Stimulated activated CD8-positive, alpha-beta memory T cell treated with anti-CD3 and anti-CD28 coated beads, Interleukin-15, amount 100 ng/mL, for 24 hours (primary cell): ENCODE data around the gene SMIM3.

Source experiments
- DNase-seq: peaks from one replicate; pipeline ENCODE4 v3.0.0-alpha.2; 2020; ENCODE audit warnings: low read depth

The SMIM3 gene

GRCh38 chr5:150765011-150765798 lies 13.4 kb upstream of the SMIM3 start:
- DNase-seq, result no peak

- DNase-seq, result no peak
Measured at GRCh38 chr5:150765799-150766169, 12.8 kb upstream of the SMIM3 start.

GRCh38 chr5:150766251-150766650 lies 12.3 kb upstream of the SMIM3 start:
- no peak for DNase-seq

- DNase-seq, result no peak
Measured at GRCh38 chr5:150771034-150771795, 7.3 kb upstream of the SMIM3 start.

GRCh38 chr5:150774145-150774544 lies 4.4 kb upstream of the SMIM3 start:
- DNase-seq, result no peak

- DNase-seq, result no peak
Measured at GRCh38 chr5:150777685-150778084, 872 bp upstream of the SMIM3 start.

GRCh38 chr5:150778088-150778516 lies 455 bp upstream of the SMIM3 start:
- DNase-seq, result no peak

- no peak for DNase-seq
Measured at GRCh38 chr5:150779397-150780186, 1.0 kb downstream of the SMIM3 start.

- no peak for DNase-seq
Measured at GRCh38 chr5:150780187-150780692, 1.7 kb downstream of the SMIM3 start.

- DNase-seq, result no peak
Measured at GRCh38 chr5:150780816-150781221, 2.3 kb downstream of the SMIM3 start.

GRCh38 chr5:150781706-150782614 lies 3.4 kb downstream of the SMIM3 start:
- no peak for DNase-seq

- DNase-seq, result no peak
Measured at GRCh38 chr5:150782850-150783249, 4.3 kb downstream of the SMIM3 start.

GRCh38 chr5:150783422-150783928 lies 4.9 kb downstream of the SMIM3 start:
- DNase-seq, result no peak

- DNase-seq, result no peak
Measured at GRCh38 chr5:150785950-150786349, 7.4 kb downstream of the SMIM3 start.

GRCh38 chr5:150786876-150787275 lies 8.3 kb downstream of the SMIM3 start:
- no peak for DNase-seq

GRCh38 chr5:150787656-150788055 lies 9.1 kb downstream of the SMIM3 start:
- no peak for DNase-seq

- DNase-seq, result no peak
Measured at GRCh38 chr5:150788977-150789376, 10.4 kb downstream of the SMIM3 start.

GRCh38 chr5:150789450-150789849 lies 10.9 kb downstream of the SMIM3 start:
- no peak for DNase-seq

- DNase-seq, result no peak
Measured at GRCh38 chr5:150789943-150790611, 11.5 kb downstream of the SMIM3 start.

GRCh38 chr5:150791536-150791935 lies 13.0 kb downstream of the SMIM3 start:
- DNase-seq, result no peak
